GM21367 (cell line): Measurements from ENCODE around the gene MYO6.
A peak's percentile ranks its signal among the peaks of the same experiment; 100 is the strongest.
"Not testable (repeated sequence)": the region's sequence is repeated elsewhere in the genome, so short reads cannot be mapped to it uniquely, and the experiment has no call there.

Experiments
- ATAC-seq: cut with Tn5 transposase; IDR thresholded peaks from one replicate; pipeline ENCODE4 v1.9.1; 2021; ENCODE audit not compliant: unreplicated experiment

The MYO6 gene

DNA sequence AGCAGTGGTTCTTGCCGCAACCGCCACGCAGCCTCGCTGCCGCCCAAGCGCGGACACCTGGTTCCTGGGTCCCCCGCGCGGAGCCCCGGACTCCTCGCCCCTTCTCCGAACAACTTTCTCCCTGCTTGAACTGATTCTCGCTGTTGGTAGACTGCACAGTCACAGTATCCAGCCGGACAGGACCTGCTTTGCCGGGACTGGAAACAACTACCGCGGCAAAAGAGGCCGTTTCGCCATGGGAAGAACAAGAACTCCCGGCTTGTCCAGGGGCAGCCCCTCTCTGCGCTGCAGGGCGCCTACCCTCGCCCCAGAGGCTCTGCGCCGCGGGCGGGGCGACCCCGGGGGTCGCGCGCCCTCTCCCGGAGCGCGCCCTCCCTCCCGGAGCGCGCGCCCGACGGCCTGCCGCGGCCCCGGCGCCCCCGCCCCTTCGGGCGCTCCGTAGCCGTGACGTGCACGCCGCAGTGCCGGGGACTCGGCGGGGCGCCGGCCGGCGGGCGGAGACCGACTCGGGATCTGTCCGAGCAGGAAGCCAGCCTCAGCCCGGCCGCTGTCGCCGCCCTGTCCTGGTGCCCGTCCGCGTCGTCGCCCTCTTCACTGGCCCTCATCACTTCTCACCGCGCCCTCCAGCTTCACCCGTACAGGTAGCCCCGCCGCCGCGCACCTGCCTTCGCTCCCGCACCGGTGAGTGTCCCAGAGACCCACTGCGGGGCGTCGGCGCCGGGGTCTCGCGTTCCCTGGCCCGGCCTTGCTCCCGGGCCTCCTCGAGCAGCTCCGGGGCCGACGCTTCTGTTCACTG, at the start of gene MYO6:
Gene MYO6 (plus strand): TSS at position 497 of the 796 bp plus-strand sequence. CDS start 68,309 bp downstream, outside the sequence.
- peak; percentile 73 for ATAC-seq

DNA sequence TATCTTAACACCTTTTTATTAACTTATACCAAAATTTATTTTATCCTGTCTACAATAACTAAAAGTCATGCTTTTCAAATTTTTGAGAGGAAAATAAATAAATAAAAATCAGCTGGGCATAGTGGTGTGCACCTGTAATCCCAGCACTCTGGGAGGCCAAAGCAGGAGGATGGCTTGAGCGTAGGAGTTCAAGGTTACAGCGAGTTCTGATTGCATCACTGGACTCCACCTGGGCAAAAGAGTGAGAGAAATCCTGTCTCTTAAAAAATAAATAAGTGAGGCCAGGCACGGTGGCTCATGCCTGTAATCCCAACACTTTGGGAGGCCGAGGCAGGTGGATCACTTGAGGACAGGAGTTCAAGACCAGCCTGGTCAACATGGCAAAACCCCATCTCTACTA, 40.7 kb upstream of the MYO6 start:
- ATAC-seq: not testable (repeated sequence)

DNA sequence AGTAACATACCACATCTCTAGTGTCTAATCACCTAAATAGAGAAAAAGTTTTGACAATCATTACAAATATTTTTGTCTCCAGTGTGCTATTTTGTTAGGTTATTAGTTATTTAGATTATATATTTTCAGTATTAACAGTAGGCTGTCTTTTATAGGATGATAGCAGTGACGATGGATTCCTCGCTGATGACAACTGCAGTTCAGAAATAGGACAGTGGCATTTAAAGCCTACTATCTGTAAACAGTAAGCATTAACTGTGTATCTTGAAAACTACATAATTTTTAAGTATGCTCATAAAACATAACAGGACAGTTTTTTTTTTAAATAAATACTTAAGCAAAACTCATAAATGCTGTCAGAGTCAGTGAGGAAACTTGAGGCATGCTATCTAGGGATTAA, 37.9 kb upstream of the MYO6 start:
- ATAC-seq: no peak

DNA sequence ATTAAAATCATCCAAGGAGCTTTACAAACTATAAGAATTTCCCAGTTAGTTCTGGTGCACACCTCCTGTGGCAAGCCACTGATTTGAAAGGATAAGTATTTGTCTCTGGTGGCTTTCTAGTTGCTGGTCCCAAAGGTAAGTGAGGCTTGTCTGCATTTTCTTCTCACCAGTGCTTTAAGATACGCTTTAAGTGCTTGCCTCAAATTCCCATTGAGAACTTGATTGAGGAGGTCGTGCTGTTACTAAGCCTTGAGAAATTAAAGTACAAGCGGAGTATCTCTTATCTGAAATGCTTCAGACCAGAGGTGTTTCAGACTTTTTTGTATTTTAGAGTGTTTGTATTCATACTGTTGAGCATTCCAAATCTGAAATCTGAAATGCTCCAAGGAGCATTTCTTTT, 29.9 kb upstream of the MYO6 start:
- no peak for ATAC-seq

DNA sequence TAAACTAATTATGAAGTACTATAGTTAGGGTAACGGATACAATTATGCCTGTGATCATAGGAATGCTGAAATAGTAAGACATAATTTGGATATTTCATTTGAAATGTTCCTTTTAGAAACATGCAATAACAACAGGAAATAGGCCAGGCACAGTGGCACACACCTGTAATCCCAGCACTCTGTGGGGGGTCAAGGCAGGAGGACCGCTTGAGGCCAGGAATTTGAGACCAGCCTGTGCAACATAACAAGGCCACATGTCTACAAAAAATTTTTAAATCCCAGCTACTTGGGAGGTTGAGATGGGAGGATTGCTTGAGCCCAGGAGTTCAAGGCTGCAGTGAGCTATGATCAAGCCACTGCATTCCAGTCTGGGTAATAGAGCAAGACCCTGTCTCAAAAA, 25.7 kb upstream of the MYO6 start:
- ATAC-seq: no peak

DNA sequence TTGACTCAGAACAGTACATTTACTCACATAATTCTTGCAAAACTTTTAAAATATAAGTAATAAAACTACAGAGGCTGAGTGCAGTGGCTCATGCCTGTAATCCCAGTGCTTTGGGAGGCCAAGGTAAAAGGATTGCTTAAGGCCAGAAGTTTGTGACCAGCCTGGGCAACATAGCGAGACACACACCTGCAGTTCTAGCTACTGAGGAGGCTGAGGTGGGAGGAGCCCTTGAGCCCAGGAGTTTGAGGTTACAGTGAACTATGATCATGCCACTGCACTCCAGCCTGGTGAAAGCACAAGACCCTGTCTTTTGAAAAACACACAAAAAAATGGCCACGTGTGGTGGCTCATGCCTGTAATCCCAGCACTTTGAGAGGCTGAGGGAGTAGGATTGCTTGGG, 21.8 kb upstream of the MYO6 start:
- no peak for ATAC-seq

DNA sequence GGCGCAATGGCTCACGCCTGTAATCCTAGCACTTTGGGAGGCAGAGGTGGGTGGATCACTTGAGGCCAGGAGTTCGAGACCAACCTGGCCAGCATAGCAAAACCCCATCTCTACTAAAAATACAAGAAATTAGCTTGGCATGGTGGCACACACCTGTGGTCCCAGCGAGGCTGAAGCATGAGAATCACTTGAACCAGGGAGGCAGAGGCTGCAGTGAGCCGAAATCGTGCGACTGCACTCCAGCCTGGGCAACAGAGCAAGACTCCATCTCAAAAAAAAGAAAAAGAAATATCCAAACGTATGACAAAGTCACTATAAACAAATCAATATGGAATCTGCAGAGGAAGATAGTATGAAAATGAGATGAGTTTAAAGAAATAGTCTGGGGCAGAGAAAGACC, 18.0 kb upstream of the MYO6 start:
- ATAC-seq: not testable (repeated sequence)

- ATAC-seq: peak; percentile 81
These were observed 13.4 kb upstream of the MYO6 start for GRCh38 chr6:75735491-75736186.

DNA sequence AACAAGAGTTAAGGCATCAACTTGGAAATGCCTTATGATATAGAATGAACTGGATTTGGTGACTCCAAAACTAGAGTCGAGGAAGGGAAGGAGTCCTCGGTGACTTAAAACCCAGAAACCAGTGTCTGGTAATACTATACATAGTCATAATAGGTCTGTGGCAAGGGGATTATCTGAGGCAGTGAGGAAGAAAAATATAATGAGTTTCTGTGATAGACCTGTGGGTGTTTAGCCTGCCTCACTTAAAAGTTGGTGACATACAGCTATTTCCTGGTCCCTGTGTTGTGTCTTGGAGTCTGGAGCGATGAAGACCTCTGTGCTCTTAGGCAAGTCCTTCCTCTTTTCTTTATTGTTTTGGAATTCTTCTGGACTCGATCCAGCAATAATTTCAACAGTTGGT, 5.1 kb upstream of the MYO6 start:
- no peak for ATAC-seq

DNA sequence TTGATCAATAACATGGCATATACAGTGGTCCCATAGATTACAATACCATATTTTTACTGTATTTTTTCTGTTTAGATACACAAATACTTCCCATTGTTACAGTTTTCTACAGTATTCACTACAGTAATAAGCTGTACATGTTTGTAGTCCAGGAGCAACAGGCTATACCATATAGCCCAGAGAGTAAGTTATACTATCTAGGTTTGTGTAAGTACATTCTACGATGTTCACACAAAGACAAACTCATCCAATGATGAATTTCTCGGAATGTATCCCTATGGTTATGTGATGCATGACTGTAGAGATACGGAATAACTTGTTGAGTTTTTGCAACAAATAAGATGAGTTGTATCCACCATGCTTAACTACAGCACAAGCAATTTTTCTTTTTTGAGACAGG, 3.6 kb upstream of the MYO6 start:
- ATAC-seq: no peak

- ATAC-seq: no peak
These were observed 2.8 kb upstream of the MYO6 start for GRCh38 chr6:75746221-75746620.

GRCh38 chr6:75747152-75747992, 1.7 kb upstream of the MYO6 start:
- ATAC-seq: no peak

- peak; percentile 2 for ATAC-seq
These were observed 866 bp upstream of the MYO6 start for GRCh38 chr6:75748003-75748742.

DNA sequence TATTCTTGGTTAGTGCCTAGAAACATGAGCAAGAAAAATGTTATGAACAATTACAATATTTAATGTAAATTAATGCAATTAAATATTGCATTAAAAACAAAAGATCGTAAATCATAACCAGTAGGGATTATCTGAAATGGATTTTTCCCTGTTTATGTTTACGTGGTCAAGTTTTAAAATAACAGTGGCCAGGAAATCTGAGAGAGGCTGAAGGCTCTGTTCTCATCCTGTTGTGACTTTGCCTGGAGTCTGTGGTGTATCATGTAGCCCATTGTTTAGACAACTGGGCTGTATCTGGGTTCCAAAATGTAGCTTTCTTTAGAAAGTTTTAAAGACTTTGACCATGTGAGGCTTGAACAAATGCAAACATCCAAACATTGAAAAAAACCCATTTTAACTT, 2.4 kb downstream of the MYO6 start:
- ATAC-seq: no peak

DNA sequence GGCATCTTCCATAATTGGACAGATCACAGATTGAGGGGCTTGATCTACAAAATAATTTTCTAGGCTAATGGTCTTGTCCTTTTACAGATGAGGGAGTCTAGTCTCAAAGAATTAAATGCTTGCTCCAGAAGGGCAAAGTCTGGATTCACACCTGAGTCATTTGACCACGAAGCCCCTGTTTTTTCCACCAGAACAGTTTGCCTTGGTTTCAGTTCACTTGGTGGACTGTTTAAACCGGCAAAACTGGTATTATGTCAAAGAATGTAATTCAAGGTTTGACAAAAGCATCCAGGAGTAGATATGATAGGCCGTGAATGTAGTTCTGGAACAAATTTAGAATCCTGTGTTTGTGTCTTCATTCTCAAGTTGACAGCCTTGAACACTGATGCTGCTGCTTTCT, 3.3 kb downstream of the MYO6 start:
- ATAC-seq: no peak

- no peak for ATAC-seq
These were observed 6.7 kb downstream of the MYO6 start for GRCh38 chr6:75755704-75756103.

DNA sequence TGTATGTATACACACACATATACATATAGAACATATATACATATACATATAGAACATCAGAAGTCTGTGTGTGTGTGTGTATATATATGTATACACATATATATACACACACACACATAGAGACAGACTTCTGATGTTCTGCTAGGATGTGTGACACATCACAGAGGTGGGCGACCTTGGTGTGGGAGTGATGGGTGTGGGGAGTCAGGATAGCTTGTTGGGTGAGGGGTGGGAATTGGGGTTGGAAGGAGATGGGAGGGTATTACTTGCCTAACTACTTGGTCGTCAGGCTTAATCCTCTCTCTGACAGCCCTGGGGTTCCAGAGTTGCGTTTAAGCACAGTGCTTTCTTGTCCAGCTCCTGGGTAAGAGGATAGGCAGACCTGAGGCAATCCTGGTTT, 8.3 kb downstream of the MYO6 start:
- ATAC-seq: no peak

DNA sequence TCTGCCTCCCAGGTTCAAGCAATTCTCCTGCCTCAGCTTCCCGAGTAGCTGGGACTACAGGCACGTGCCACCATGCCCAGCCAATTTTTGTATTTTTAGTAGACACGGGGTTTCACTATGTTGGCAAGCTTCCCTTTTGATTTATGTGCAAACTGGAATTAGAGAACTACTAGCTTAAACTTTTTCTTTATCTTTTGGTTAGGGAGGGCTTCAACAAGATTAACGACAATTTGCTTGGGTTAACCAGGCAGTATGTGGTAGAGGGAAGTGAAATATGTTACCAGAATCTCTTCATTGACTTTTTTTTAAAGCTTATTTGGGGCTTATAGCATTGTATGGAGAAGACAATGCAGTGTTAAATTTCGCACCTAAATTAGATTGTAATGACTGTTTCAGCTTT, 9.0 kb downstream of the MYO6 start:
- ATAC-seq: no peak

DNA sequence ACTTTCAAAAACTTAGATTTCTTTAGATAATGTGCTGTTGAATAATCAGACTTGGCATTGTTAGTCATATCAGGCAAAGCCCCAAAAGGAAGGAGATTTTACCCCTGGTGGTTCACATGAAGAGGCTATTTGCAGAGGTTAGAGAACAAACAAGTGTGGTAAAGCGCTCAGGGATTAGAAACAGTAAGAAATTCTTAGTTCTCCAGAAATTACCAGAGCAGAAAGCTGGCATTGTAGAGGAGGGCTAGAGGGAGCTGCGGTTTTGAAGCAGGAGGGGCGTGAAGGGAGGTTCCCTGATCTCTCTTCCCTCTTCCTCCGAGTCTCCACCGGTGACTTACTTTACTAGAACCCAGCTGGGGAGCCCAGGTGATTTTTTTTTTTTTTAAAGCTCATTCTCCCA, 10.2 kb downstream of the MYO6 start:
- ATAC-seq: no peak

DNA sequence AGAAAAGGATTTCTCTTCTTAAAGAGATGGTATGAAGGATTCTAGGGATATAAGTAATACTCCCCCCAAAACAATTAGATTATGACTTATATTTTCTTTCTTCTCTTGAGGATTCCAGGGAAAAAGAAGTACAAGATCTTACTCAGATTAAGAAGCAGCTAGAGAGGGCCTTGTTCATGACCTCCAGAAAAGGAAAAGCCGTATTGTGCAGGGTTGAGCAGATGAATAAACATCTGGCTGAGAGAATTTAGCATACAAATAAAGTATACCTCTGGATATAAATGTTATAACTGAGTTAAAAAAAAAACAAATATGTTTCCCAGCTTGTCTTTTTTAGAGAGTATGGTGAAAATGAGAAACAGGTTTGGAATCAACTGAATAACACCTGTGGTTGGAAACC, 11.3 kb downstream of the MYO6 start:
- ATAC-seq: no peak

GRCh38 chr6:75761489-75761888, 12.4 kb downstream of the MYO6 start:
- no peak for ATAC-seq
